ENCODE measurements around the gene PTK6. TPM values are rescaled to one million over a fixed set of nuclear protein-coding genes. Genes with fewer than 3 reads are reported as not detected.

PTK6 gene
- total and polyA plus RNA-seq, 2 of the 13 experiments (the other 11 are each of a cell fraction or from before 2014, with no cell fraction given) = 0.08 TPM; not detected in 1

- no peak for ATAC-seq
- H4K20me1 ChIP-seq (ENCODE audit: insufficient read depth, low read length) = no peaks in the 10 kb centered on the region; the same call in 1 of the 2 replicates
- H3K4me3 ChIP-seq (replicated peaks in 1 of 3; ENCODE audit: insufficient read depth in 1 of 3, low read depth in 2 of 3, low read length in 3 of 3) = no peak overlapping the region
- peaks cover 34 to 76% of the 10 kb centered on the region in 2 experiments for H3K27me3 ChIP-seq (ENCODE audit: control insufficient read depth in 1 of 2, insufficient read depth in 2 of 2, low read length in 2 of 2)
- peaks cover 20% of the 10 kb centered on the region for H3K4me1 ChIP-seq (ENCODE audit: insufficient read depth, low read length)
- H3K4me2 ChIP-seq (ENCODE audit: low read depth, low read length) = no peak overlapping the region
- no peak overlapping the region for H3K9ac ChIP-seq (ENCODE audit: insufficient read depth, low read depth, low read length)
- 54% methylated on average over 25 of the region's 58 CpGs for WGBS (ENCODE audit: low lambda C conversion rate)
- no peaks in the 10 kb centered on the region for H3K79me2 ChIP-seq (ENCODE audit: insufficient read depth, low read length)
- in situ Hi-C loops (cut with HindIII; ENCODE audit: extremely low pct_ligation_motif_present, low pct_unique_long_range_greater_than_20kb) = no loop called here
- no peak for FAIRE-seq
- CTCF ChIA-PET (ENCODE audit: low intra/inter-chr PET ratio, low total read pairs) = no interaction called here
- no peak for DNase-seq (ENCODE audit: low spot score)
- H3K36me3 ChIP-seq (replicated peaks in 1 of 2; ENCODE audit: control insufficient read depth in 1 of 2, insufficient read depth in 2 of 2, low read length in 2 of 2) = no peaks in the 10 kb centered on the region
- H2AFZ ChIP-seq (ENCODE audit: low read length) = no peak overlapping the region
- no peaks in the 10 kb centered on the region for H3K9me3 ChIP-seq (ENCODE audit: low read length)
- intact Hi-C loops (cut with micrococcal nuclease; ENCODE audit: unreplicated experiment) = no loop called here
- no peak for TF ChIP-seq CREBL2 (CRISPR knock-in tag; IDR thresholded peaks at IDR 0.05; ENCODE audit: borderline replicate concordance)
- no peak for TF ChIP-seq RERE (CRISPR knock-in tag; IDR thresholded peaks at IDR 0.05; ENCODE audit: low read depth)
- TF ChIP-seq MXD1 (CRISPR knock-in tag; IDR thresholded peaks at IDR 0.05) = 0 out of 2 replicates have a peak, but pooled peaks have one; percentile 26
- TF ChIP-seq ATF1 (CRISPR knock-in tag; IDR thresholded peaks at IDR 0.05) = no peak
- 0 out of 2 replicates have a peak, but pooled peaks have one; percentile 27 for TF ChIP-seq EED (CRISPR knock-in tag; IDR thresholded peaks at IDR 0.05)
- no peak for TF ChIP-seq ZNF337 (CRISPR knock-in tag; IDR thresholded peaks at IDR 0.05; ENCODE audit: borderline replicate concordance, low read depth)
- no peak for TF ChIP-seq ZNF235 (CRISPR knock-in tag; IDR thresholded peaks at IDR 0.05; ENCODE audit: borderline replicate concordance)
- no peak for TF ChIP-seq SSRP1 (CRISPR knock-in tag; IDR thresholded peaks at IDR 0.05)
- no peak for TF ChIP-seq PBX2 (CRISPR knock-in tag; IDR thresholded peaks at IDR 0.05)
- no peak for TF ChIP-seq SIN3A (IDR thresholded peaks at IDR 0.05; ENCODE audit: borderline replicate concordance, low read depth, low read length)
- no peak for TF ChIP-seq HNF4A (CRISPR knock-in tag; IDR thresholded peaks at IDR 0.05)
- TF ChIP-seq ZNF501 (CRISPR knock-in tag; IDR thresholded peaks at IDR 0.05) = no peak
- 0 out of 2 replicates have a peak, but pooled peaks have one; percentile 5 for TF ChIP-seq BHLHE40 (IDR thresholded peaks at IDR 0.05; ENCODE audit: low read length)
- no peak overlapping the region for H3K27ac ChIP-seq (ENCODE audit: extremely low read length, insufficient read depth, low read length)
- POLR2A ChIA-PET = interaction anchor here (1.1 to 1.6 kb wide), 2 partner anchors 9 to 80 kb away, joined by 3 read pairs; partner anchors contain the start of gene GMEB2
- BruUV-seq (replicated peaks) = no TSS peak
Observed at GRCh38 chr20:63546956-63547724, 10.0 kb upstream of the PTK6 start.

Data from HepG2 (cell line).